NT2/D1 (cell line): ENCODE results near the gene TMEM209.

Experiments used
- DNase-seq: peaks from one replicate; pipeline ENCODE4 v3.0.0-alpha.2; 2011; ENCODE audit warnings: low read depth, low spot score
- H3K27me3 ChIP-seq: 2 replicates; pipeline ENCODE4 v1.6.0; 2011; ENCODE audit warnings: mild to moderate bottlenecking; ENCODE audit not compliant: insufficient read length, insufficient read depth
- H3K36me3 ChIP-seq: 2 replicates; pipeline ENCODE4 v1.6.1; 2011; ENCODE audit warnings: mild to moderate bottlenecking, low read length, mixed read lengths; ENCODE audit not compliant: insufficient read depth, insufficient read length
- H3K4me1 ChIP-seq: 2 replicates; pipeline ENCODE4 v1.5.1; 2011; ENCODE audit not compliant: insufficient read depth, insufficient read length
- H3K4me3 ChIP-seq: 2 replicates; pipeline ENCODE4 v1.5.1; 2011; ENCODE audit warnings: low read depth; ENCODE audit not compliant: insufficient read length
- H3K9ac ChIP-seq: 2 replicates; pipeline ENCODE4 v1.6.0; 2011; ENCODE audit warnings: low read depth; ENCODE audit not compliant: insufficient read length
- H3K9me3 ChIP-seq: 2 replicates; pipeline ENCODE4 v1.5.1; 2011; ENCODE audit warnings: mild to moderate bottlenecking, low read length; ENCODE audit not compliant: insufficient read depth
- SUZ12 ChIP-seq: IDR thresholded peaks from 2 replicates; pipeline ENCODE4 v1.6.1; 2011; ENCODE audit not compliant: insufficient read length, insufficient read depth; ENCODE audit errors: extremely low read depth
- YY1 ChIP-seq: IDR thresholded peaks from 2 replicates; pipeline ENCODE4 v1.6.1; 2011; ENCODE audit not compliant: insufficient read length, insufficient read depth
- ZNF274 ChIP-seq: IDR thresholded peaks from 2 replicates; pipeline ENCODE4 v1.6.1; 2011; ENCODE audit warnings: mild to moderate bottlenecking, low read depth, low read length

TMEM209 gene

GRCh38 chr7:130152493-130153210 is 52.6 kb downstream of the TMEM209 start:
- H3K9me3 ChIP-seq = no peaks in the 10 kb centered on the region
- peaks cover 8% of the 10 kb centered on the region for H3K4me1 ChIP-seq
- no peak overlapping the region for H3K9ac ChIP-seq
- no peak overlapping the region for H3K4me3 ChIP-seq
- H3K27me3 ChIP-seq = no peaks in the 10 kb centered on the region
- DNase-seq = no peak
- H3K36me3 ChIP-seq = peaks cover 4% of the 10 kb centered on the region
- TF ChIP-seq ZNF274 (no peak), SUZ12 (no peak), YY1 (no peak)

GRCh38 chr7:130151591-130152492 is 53.4 kb downstream of the TMEM209 start:
- Histone ChIP-seq H3K9me3 (no peaks in the 10 kb centered on the region), H3K4me1 (peaks cover 8% of the 10 kb centered on the region), H3K36me3 (no peaks in the 10 kb centered on the region), H3K27me3 (no peaks in the 10 kb centered on the region), H3K4me3 (no peak overlapping the region), H3K9ac (no peak overlapping the region)
- TF ChIP-seq ZNF274 (no peak), SUZ12 (no peak)
- DNase-seq = no peak

- DNase-seq = no peak
- H3K4me1 ChIP-seq = peaks cover 8% of the 10 kb centered on the region
- no peak overlapping the region for H3K9ac ChIP-seq
- no peak overlapping the region for H3K4me3 ChIP-seq
- H3K27me3 ChIP-seq = no peaks in the 10 kb centered on the region
- no peak for TF ChIP-seq YY1
- TF ChIP-seq SUZ12 = no peak
- no peak for TF ChIP-seq ZNF274
- H3K36me3 ChIP-seq = no peaks in the 10 kb centered on the region
- H3K9me3 ChIP-seq = no peaks in the 10 kb centered on the region
Measured at GRCh38 chr7:130150587-130150986, 54.6 kb downstream of the TMEM209 start.

- Histone ChIP-seq H3K4me3 (no peak overlapping the region), H3K9me3 (no peaks in the 10 kb centered on the region), H3K9ac (no peak overlapping the region), H3K36me3 (no peaks in the 10 kb centered on the region), H3K27me3 (no peaks in the 10 kb centered on the region), H3K4me1 (peaks cover 8% of the 10 kb centered on the region)
- TF ChIP-seq SUZ12 (no peak), ZNF274 (no peak), YY1 (no peak)
- no peak for DNase-seq
Measured at GRCh38 chr7:130149281-130150139, 55.7 kb downstream of the TMEM209 start.

- Histone ChIP-seq H3K4me1 (peaks cover 8% of the 10 kb centered on the region), H3K4me3 (no peak overlapping the region), H3K36me3 (no peaks in the 10 kb centered on the region), H3K9me3 (no peaks in the 10 kb centered on the region), H3K27me3 (no peaks in the 10 kb centered on the region), H3K9ac (no peak overlapping the region)
- DNase-seq = no peak
- no peak for TF ChIP-seq ZNF274
- no peak for TF ChIP-seq SUZ12
- TF ChIP-seq YY1 = no peak
Measured at GRCh38 chr7:130148561-130148960, 56.6 kb downstream of the TMEM209 start.

- Histone ChIP-seq H3K27me3 (no peaks in the 10 kb centered on the region), H3K9me3 (no peaks in the 10 kb centered on the region), H3K9ac (no peak overlapping the region), H3K4me3 (no peak overlapping the region), H3K4me1 (peaks cover 8% of the 10 kb centered on the region), H3K36me3 (no peaks in the 10 kb centered on the region)
- no peak for TF ChIP-seq ZNF274
- no peak for TF ChIP-seq SUZ12
- TF ChIP-seq YY1 = no peak
- no peak for DNase-seq
Measured at GRCh38 chr7:130147710-130148325, 57.4 kb downstream of the TMEM209 start.
